PC-3 (cell line): Measurements from ENCODE around the gene MBD1. TPM values are rescaled to one million over a fixed set of nuclear protein-coding genes. Genes with fewer than 3 reads are reported as not detected.

ENCODE experiments used
- ATAC-seq: fragments of 200-7000 bp; cut with Tn5 transposase; 2 replicates; pipeline ENCODE4 v1.9.1; 2020; ENCODE audit warnings: mild to moderate bottlenecking, moderate library complexity
- BruUV-seq: library from RNA; stranded (reverse); fragments of 400-500 nt; replicated peaks from 2 replicates; lab custom pipeline; 2021; lab: Mats Ljungman, UMichigan
- CTCF ChIA-PET: fragments of 300-600 bp; sonication (Branson Sonifier 250); formaldehyde crosslinking; loops from one replicate; lab custom pipeline; 2022; ENCODE audit warnings: antibody characterized with exemption; lab: Charles Lee
- POLR2A ChIA-PET: fragments of 300-600 bp; sonication (Branson Sonifier 250); formaldehyde crosslinking; loops from one replicate; lab custom pipeline; 2022; ENCODE audit warnings: antibody characterized with exemption; ENCODE audit not compliant: unreplicated experiment; lab: Charles Lee
- DNase-seq: peaks from one replicate; pipeline ENCODE4 v3.0.0-alpha.2; 2015
- H2AFZ ChIP-seq: fragments of 300-600 bp; sonication (generic); 2 replicates; pipeline ENCODE4 v1.6.0; 2016; ENCODE audit warnings: antibody characterized with exemption, low read length
- H3F3A ChIP-seq: fragments of 300-600 bp; sonication (generic); one replicate; pipeline ENCODE4 v1.6.0; 2017; ENCODE audit warnings: antibody characterized with exemption, low read length, control low read depth, mild to moderate bottlenecking; ENCODE audit not compliant: unreplicated experiment
- H3K27ac ChIP-seq: fragments of 300-600 bp; sonication (generic); 2 replicates; pipeline ENCODE4 v1.5.1; 2016; ENCODE audit warnings: mild to moderate bottlenecking, low read length
- H3K27me3 ChIP-seq: fragments of 300-600 bp; sonication (generic); 2 replicates; pipeline ENCODE4 v1.6.1; 2016; ENCODE audit warnings: low read length, mixed read lengths
- H3K36me3 ChIP-seq: fragments of 300-600 bp; sonication (generic); 2 replicates; pipeline ENCODE4 v1.6.1; 2016; ENCODE audit warnings: low read depth, mixed run types, low read length, mixed read lengths
- H3K4me1 ChIP-seq: fragments of 300-600 bp; sonication (generic); 2 replicates; pipeline ENCODE4 v1.5.1; 2016; ENCODE audit warnings: low read length; ENCODE audit not compliant: insufficient read depth
- H3K4me2 ChIP-seq: fragments of 300-600 bp; sonication (generic); 2 replicates; pipeline ENCODE4 v1.6.0; 2016; ENCODE audit warnings: low read length
- H3K4me3 ChIP-seq: fragments of 300-600 bp; sonication (generic); 2 replicates; pipeline ENCODE4 v1.5.1; 2016; ENCODE audit warnings: mild to moderate bottlenecking, low read length, mixed read lengths
- H3K79me2 ChIP-seq: fragments of 300-600 bp; sonication (generic); 2 replicates; pipeline ENCODE4 v1.6.1; 2017; ENCODE audit warnings: low read length, mixed read lengths
- H3K9ac ChIP-seq: fragments of 300-600 bp; sonication (generic); 2 replicates; pipeline ENCODE4 v1.6.0; 2016; ENCODE audit warnings: mild to moderate bottlenecking, low read length
- H3K9me2 ChIP-seq: fragments of 300-600 bp; sonication (generic); replicated peaks from 2 replicates; pipeline ENCODE4 v1.6.1; 2016; ENCODE audit warnings: mixed run types, low read length, mixed read lengths
- H3K9me3 ChIP-seq: fragments of 300-600 bp; sonication (generic); 2 replicates; pipeline ENCODE4 v1.6.1; 2016; ENCODE audit warnings: low read length, mixed read lengths
- H4K20me1 ChIP-seq: fragments of 300-600 bp; sonication (generic); 2 replicates; pipeline ENCODE4 v1.6.1; 2016; ENCODE audit warnings: low read length, mixed read lengths
- EZH2 ChIP-seq: fragments of 300-600 bp; sonication (generic); IDR thresholded peaks from one replicate; pipeline ENCODE4 v1.6.1; 2017; ENCODE audit warnings: antibody characterized with exemption, mild to moderate bottlenecking, low read length; ENCODE audit not compliant: unreplicated experiment
- EZH2phosphoT487 ChIP-seq: fragments of 300-600 bp; sonication (generic); IDR thresholded peaks from 2 replicates; pipeline ENCODE4 v1.6.1; 2018; ENCODE audit warnings: mild to moderate bottlenecking, antibody characterized with exemption, low read length, borderline replicate concordance
- intact Hi-C: fragments of 100-400 bp; cut with micrococcal nuclease; formaldehyde crosslinking; loops from 2 replicates; pipeline ENCODE4 v1.9.0; 2023
- total RNA-seq: library from RNA; depleted of rRNA; stranded (reverse); fragments of >200 nt; gene quantifications from 2 replicates; pipeline ENCODE4 v1.2.3, GENCODE V29; 2014
- TF ChIP-seq, protein P1 (sequence below): fragments of 300-600 bp; sonication (generic); conservative IDR thresholded peaks from 2 replicates; pipeline ENCODE4 v1.5.1; 2017; ENCODE audit warnings: antibody characterized with exemption, low read depth, mild to moderate bottlenecking, low read length

MBD1 gene
- total RNA-seq, 1 experiment from 2014 or later: 30.2 TPM

DNA sequence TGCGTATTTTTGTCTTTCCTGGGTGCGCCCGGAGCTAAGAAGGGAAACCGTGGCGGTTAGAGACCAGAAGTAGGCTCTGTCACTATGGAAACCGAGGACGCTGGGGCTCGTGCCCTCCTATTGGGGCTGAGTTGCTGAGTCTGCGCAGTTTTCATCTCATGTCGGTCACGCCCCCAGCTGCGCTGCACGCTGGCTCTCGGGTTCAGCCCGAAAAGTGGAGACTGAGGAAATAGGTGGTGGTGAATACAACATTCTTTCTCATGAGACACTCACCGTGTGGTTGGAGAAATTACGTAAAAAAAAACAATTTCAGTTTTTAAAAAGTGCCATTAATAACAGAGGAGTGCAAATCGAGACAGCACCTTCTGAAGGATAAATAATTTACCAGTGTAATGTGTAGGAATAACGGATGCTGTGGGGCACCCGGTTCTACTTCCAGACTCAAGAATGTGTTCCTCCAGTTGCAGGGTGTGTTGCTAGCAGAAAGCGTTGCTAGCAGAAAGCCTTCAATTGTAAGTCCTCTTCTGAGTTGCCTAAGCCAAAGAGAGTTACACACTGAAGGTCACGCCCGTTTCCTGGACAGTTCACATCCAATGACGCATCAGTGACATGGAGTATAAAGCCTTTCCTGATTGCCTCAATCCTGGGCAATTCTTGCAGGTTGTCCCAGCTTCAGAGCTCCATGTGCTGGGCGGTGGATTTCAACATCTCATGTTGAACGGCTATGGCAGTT, 26.6 kb upstream of the MBD1 start:
- Histone ChIP-seq H2AFZ (peak overlapping the region; percentile 73), H3K79me2 (no peaks in the 10 kb centered on the region), H3F3A (no peaks in the 10 kb centered on the region), H3K9me2 (no peaks in the 10 kb centered on the region), H3K27me3 (no peaks in the 10 kb centered on the region), H4K20me1 (no peaks in the 10 kb centered on the region), H3K4me3 (peak overlapping the region; percentile 63), H3K36me3 (no peaks in the 10 kb centered on the region), H3K4me2 (peak overlapping the region; percentile 82), H3K9me3 (no peaks in the 10 kb centered on the region), H3K4me1 (no peaks in the 10 kb centered on the region), H3K27ac (no peak overlapping the region), H3K9ac (no peak overlapping the region)
- CTCF ChIA-PET: no interaction called here
- POLR2A ChIA-PET: no interaction called here
- DNase-seq (peak; percentile 53), ATAC-seq (peak; percentile 90)
- intact Hi-C loops: no loop called here
- no TSS peak for BruUV-seq
- no peak for TF ChIP-seq EZH2
- TF ChIP-seq EZH2phosphoT487: no peak
- TF ChIP-seq, protein P1, sequence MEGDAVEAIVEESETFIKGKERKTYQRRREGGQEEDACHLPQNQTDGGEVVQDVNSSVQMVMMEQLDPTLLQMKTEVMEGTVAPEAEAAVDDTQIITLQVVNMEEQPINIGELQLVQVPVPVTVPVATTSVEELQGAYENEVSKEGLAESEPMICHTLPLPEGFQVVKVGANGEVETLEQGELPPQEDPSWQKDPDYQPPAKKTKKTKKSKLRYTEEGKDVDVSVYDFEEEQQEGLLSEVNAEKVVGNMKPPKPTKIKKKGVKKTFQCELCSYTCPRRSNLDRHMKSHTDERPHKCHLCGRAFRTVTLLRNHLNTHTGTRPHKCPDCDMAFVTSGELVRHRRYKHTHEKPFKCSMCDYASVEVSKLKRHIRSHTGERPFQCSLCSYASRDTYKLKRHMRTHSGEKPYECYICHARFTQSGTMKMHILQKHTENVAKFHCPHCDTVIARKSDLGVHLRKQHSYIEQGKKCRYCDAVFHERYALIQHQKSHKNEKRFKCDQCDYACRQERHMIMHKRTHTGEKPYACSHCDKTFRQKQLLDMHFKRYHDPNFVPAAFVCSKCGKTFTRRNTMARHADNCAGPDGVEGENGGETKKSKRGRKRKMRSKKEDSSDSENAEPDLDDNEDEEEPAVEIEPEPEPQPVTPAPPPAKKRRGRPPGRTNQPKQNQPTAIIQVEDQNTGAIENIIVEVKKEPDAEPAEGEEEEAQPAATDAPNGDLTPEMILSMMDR: no peak

DNA sequence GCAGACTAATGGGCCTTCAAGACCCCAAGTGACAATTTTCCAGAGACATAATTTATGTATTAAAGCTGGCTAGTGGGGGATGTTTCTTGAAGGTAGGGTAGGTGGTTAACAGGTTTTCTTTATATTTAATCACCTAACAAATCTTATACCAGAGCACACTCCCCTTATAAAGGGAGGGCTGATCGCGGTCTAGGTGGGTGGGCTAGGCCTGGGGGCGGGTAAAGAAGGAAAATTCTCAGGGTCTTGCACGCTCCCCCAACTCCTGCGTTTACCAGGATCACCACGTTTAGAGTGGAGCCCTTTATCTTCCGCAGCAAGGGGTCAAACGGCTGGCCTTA, 26.0 kb upstream of the MBD1 start:
- Histone ChIP-seq H3K9me3 (no peaks in the 10 kb centered on the region), H3K4me2 (peak overlapping the region; percentile 82), H3K9ac (no peak overlapping the region), H3K27me3 (no peaks in the 10 kb centered on the region), H3K36me3 (no peaks in the 10 kb centered on the region), H2AFZ (no peak overlapping the region), H3K4me1 (no peaks in the 10 kb centered on the region), H4K20me1 (no peaks in the 10 kb centered on the region), H3K4me3 (peak overlapping the region; percentile 63), H3K27ac (no peak overlapping the region), H3F3A (no peaks in the 10 kb centered on the region), H3K79me2 (no peaks in the 10 kb centered on the region), H3K9me2 (no peaks in the 10 kb centered on the region)
- TF ChIP-seq, protein P1: no peak
- TF ChIP-seq EZH2: no peak
- TF ChIP-seq EZH2phosphoT487: no peak
- ATAC-seq (no peak), DNase-seq (no peak)
- intact Hi-C loops: no loop called here
- BruUV-seq: no TSS peak
- ChIA-PET POLR2A (no interaction called here), CTCF (no interaction called here)

DNA sequence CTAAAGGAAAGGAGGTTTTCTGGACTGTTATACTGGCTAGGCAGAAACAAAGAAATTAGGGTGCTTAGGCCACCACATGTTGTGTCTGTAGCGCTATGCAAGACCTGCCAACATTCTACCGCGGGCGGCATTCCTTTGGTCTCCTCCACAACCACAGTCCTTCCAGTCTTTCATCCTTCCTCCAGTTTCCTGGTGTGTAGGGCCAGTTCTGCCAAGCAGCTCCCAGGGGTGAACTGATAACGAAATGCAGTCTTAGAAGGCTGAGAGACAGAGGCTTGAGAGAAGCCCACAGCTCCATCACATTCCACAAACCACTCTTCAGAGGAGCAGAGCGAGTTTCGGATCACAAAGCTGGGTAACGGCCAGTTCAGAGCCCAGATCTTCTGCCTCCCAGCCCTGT, 25.6 kb upstream of the MBD1 start:
- intact Hi-C loops: no loop called here
- H3K27me3 ChIP-seq: no peaks in the 10 kb centered on the region
- H3K79me2 ChIP-seq: no peaks in the 10 kb centered on the region
- no peaks in the 10 kb centered on the region for H3K36me3 ChIP-seq
- H4K20me1 ChIP-seq: no peaks in the 10 kb centered on the region
- H3K4me2 ChIP-seq: peak overlapping the region; percentile 82; the same call in 1 of the 2 replicates
- ChIA-PET POLR2A (no interaction called here), CTCF (no interaction called here)
- H3K9ac ChIP-seq: no peak overlapping the region
- no peak for TF ChIP-seq EZH2
- no peak for TF ChIP-seq EZH2phosphoT487
- TF ChIP-seq, protein P1: no peak
- H3K27ac ChIP-seq: no peak overlapping the region
- BruUV-seq: no TSS peak
- DNase-seq: no peak
- H3K9me3 ChIP-seq: no peaks in the 10 kb centered on the region
- H3K4me1 ChIP-seq: no peaks in the 10 kb centered on the region
- no peaks in the 10 kb centered on the region for H3K9me2 ChIP-seq
- no peak for ATAC-seq
- H3F3A ChIP-seq: no peaks in the 10 kb centered on the region
- H2AFZ ChIP-seq: no peak overlapping the region
- no peak overlapping the region for H3K4me3 ChIP-seq
